Stimulated activated CD8-positive, alpha-beta memory T cell treated with anti-CD3 and anti-CD28 coated beads, Interleukin-4, amount 100 ng/mL, for 1 hour (primary cell): ENCODE results near the gene SMIM3.

Experiments used
- DNase-seq, 2 donors: peaks; one replicate each; pipeline ENCODE4 v3.0.0-alpha.2; 2020; ENCODE audit warnings: low read depth in 2 of 2, low spot score in 1 of 2

SMIM3 gene

DNA sequence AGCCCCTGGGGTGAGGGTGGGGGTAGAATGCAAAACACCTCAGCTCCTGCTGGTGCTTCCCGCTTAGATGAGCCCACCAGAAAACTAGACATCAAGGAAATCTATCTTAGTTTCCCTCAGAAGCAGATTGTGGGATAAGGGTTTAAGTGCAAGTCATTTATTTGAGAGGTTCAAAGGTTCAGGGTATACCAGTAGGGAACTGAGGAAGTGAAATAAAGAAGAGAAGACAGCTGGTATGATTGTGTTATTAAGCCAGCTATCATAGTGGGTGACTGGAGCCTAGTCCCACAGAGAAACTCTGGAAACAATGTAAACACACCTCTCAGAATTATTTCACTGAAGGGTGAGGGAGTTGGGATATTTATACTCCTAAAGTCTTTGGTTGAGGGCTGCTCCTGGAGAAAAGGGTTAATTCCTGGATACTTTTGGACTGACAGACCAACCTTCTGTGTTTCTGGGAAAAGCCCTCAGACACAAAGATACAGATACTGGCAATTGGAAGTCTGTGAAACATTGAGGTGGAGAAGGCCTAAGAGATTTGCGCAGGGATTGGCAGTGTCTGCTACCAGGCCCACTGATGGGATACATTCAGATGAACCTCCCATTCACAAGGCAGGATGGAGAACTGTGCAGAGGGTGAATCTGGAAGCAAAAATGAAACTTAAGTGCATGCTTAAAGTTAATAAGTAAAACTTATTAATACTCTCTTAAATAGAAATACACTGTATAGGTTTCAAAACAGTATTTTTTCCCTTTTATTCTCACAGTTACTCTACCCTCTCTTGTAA lies 13.4 kb upstream of the SMIM3 start:
- DNase-seq: no peak

DNA sequence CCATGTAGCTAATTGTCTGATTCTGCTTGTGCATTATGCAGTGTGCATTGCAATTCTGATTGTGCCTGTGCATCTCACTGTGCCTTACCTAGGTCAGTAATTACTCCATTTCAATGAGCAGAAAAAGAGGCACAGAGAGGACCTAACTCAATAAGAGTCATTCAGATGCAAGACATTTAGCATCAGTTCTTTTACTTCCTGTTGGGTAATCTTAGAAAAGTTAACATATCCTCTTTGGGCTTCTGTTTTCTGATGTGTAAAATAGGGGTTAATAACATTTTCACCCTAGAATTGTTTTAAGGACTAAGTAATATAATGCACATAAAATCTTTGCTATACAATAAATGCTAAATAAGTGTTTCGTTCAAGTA lies 12.8 kb upstream of the SMIM3 start:
- no peak for DNase-seq

DNA sequence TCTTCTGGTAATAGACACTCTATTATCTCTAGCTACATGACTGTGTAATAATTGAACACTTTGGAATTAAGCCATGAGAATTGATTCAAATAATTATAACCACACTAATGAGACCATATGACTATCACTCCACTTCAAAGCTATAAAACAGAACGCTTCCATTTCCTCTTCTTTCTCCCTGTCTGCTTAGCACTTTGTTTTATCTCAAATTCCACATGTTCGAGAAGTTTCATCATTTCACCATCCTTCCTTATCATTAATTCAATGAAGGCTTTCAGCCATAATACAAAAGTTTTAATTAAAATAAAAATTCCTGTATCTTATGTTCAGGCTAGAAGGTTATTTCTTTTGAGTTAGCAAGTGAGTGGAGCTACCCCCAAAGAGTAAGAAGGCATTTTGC lies 12.3 kb upstream of the SMIM3 start:
- no peak for DNase-seq

DNA sequence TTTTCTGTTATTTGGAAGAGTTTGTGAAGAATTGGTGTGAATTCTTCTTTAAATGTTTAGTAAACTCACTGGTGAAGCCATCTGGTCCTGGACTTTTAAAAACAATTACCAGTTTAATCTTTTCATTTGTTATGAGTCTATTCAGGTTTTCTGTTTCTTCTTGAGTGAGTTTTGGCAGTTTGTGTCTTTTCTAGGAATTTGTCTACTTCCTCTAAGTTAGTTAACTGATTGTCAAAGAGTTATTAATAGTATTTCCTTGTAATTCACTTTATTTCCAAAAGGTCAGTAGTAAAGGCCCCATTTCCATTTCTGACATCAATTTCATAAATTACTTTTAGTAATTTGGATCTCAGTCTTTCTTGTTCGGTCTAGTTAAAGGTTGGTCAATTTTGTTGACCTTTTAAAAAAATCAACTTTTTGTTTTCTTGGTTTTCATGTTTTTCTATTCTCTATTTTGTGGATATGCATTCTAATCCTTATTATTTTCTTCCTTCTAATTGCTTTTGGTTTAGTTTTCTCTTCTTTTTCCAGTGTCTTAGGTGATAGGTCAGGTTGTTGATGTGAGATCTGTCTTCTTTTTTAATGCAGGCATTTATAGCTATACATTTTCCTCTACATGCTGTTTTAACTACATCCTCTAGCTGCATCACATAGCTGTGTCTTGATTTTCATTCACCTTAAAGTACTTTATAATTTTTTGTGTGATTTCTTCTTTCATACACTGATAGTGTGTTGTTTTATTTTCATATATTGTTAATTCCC lies 7.3 kb upstream of the SMIM3 start:
- DNase-seq: no peak

DNA sequence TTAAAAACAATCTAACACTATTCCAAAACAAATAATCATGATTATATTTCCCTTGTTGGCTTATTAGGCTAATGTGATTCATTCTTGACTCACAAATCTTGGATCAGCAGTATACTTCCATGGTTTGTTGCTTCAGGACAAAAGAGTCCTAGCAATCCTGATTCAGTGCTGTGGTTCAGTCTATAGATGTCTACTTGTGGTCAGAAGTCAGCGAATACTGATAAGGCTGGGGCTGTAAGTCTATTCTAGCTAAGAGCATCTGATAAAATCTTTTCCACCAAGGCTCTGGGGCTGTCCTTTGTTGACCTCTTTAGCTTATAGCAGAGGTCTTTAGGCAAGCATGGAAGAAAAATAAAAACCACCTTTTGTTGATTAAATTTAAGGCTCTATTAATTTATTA lies 4.4 kb upstream of the SMIM3 start:
- no peak for DNase-seq

DNA sequence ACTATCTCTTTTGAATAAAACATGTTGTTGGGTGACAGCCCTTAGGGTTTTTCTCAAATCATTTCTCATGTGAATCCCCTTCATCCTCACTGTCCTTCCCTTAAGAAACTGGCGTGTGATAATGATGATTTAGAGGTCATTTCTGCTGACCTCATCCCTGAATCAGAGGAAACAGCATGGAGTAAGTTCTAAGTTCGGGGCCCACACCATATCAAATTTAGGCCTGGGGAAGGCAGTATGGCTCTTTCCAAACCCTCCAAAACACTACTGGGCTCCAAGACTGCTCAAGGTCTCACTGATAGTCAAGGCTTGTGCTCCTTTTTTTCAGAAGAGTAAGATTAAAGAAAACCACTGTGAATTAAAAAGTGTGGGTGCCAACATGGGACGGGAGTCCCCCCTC lies 872 bp upstream of the SMIM3 start:
- no peak for DNase-seq

DNA sequence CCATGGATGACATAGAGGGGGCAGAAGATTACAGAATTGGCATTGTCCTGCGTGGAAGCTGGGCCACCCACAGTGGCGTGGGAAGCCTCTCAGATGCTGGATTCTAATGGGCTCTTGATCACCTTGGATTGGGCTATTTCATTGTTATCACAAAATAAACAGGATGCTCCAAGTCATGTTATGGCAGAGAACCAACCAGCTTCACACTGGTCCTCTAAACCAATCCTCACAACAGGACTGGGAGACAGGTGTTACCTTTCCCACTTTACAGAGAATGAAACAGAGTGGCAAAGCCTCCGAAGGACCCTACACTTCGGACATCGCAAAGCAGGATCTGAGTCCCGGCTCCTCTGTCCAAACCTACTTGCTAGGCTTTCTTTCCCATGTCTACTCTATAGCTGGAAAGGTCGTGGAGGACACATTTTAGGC lies 455 bp upstream of the SMIM3 start:
- DNase-seq: no peak

DNA sequence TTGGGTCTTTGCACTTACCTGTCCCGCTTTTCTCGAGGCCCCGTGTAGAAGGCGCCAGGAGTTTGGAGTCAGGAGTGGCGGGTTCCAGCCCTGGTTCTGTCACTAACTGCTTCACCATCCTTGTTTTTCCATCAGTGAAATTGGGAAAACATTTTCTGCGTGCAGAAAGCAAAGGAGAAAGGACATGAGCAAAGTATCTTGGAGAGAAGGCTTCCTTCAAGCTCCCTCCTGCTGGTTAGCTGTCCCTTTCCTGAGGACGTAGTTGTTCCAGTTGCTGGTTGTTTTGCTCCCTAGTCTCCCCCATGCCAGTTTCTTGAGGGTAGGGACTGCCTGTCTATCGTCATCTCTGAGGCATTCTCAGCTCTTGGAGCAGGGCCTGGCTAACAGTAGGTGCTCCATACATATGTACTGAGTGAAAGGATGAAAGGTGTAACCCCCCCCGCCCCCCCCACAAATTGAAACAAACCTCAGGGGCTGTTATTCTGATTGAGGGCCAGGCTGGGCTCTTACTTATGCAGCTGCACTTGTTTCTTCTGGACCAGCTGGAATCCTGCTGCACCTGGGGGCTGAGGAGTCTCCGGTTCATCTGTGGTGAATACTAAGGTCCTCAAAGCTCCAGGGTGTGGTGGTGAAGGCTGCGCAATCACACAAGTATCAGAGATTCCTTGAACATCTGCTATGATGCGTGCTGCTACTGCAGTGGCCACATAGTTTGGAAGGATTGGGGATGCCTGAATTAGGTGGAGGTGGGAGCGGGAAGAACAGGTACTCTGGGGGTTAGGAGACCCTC lies 1.0 kb downstream of the SMIM3 start:
- no peak for DNase-seq

DNA sequence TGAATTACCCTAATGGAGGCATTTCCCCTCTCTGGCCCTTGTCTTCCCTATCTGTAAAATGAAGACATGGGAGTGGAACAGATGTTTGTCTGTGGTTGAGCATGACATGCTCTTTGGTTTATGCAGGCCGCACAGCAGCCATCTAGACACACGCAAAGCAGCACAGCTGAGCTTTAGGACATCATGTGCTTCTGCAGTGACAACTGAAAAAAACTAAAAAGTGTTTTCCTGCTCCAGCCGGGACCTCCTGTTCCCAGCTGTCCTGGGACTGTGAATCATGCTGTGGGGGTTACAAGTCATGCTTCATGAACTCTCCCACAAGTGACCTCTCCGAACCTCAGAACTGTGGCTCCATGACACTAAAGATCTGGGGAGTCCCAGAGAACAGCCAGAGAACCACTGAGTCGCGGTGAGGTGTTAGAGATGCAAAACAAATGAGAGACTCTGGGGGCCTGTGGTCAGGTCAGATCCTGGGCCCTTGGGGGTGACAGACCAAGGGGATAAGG lies 1.7 kb downstream of the SMIM3 start:
- DNase-seq: no peak

DNA sequence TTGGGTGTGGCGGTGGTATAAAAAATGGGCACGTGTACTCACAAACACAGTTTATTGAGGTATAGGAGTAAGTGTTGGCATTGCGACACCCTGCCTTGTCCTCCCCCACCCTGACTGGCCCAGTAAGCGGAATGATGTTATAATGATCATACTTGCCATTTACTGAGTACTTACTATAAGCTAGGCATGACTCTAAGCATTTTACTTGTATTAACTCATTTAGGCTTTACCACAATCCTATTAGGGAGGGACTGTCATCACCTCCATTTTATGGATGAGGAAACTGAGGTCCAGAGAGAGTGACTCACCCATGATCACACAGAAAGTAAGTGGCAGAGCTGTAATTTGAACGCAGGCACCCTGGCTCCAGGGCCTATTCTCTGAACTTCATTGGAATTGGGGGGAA lies 2.3 kb downstream of the SMIM3 start:
- DNase-seq: no peak

DNA sequence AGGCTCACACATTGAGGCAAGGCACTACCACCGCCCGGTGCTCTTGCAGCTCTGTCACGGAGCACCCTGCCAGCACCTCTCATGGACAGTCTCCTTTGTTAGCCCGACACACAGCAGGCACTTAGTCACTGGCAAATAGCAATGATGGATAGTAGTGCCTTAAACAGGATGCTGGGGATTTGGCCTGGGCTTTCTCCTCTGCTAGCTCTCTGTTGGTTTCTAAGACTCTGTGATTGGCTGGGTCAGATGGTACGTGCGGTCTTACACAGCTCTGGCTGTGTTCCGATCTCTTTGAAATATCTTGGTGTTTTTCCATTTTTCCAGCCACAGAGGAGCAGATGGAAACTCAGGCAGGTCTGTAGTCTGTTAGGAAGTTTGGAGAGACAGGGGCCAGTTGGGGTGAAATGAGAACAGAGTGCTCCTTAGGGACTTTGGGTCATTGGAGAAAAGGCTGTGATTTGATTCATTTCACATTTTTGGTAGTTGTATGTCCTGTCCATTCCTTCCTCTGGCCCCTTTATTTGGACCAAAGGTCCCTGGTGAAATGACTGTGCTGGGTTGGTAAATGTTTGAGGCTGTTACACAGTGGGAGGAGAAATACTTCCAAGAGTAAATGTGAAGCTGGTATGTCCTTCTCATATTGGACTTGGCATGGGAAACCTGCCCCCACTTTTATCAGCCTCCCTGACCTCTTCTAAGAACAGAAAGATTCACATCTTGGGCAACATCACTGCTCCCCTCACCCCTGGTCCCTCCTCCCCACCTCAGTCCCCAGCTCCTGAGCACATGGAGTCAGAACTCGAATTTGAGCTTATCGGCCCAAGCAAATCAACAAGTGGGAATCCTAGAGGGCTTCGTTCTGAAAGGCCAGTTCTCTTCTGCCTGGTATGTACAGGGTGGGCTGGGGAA lies 3.4 kb downstream of the SMIM3 start:
- DNase-seq: no peak

DNA sequence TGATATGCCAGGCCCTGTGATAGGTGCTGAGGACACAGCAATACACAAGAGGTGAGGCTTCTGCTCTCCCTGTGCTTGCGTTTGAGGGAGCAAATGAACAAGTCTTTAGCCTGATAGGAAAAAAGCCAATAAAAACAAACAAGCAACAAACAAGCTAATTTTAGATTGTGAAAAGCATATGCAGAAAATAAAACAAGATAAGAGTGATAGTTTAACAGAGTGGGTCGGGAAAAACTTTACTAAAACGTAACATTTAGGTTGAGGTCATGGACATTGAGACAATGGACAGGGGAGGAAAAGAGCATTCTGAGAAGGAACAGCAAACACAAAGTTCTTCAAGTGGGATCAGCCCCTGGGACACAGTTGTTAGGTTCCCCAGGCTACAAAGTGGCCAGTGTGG lies 4.3 kb downstream of the SMIM3 start:
- DNase-seq: no peak

DNA sequence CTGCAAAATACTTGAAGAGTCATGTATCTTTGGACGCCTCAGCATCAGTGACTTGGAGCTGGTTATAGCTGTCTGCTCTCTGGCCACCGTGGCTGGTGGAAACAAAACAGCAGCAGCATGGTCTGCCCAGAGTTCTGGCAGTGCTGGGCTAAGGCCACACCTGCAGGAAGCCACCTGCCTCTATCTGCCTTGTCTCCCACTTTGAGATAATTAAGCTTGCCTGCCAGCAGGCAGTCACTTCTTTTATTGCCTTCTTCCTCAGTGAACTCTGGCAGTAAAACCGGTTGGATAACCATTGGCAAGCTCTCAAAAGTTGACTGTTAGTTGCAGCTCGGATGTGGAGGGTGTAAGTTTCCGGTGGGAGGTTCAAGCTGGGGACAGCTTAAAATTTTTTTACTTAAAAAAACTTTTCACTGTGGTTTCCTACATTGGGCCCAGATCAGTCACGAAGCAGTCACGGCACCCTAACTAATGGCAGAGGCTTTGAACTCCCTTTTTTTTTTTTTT lies 4.9 kb downstream of the SMIM3 start:
- DNase-seq: peak; percentile 15 to 17

DNA sequence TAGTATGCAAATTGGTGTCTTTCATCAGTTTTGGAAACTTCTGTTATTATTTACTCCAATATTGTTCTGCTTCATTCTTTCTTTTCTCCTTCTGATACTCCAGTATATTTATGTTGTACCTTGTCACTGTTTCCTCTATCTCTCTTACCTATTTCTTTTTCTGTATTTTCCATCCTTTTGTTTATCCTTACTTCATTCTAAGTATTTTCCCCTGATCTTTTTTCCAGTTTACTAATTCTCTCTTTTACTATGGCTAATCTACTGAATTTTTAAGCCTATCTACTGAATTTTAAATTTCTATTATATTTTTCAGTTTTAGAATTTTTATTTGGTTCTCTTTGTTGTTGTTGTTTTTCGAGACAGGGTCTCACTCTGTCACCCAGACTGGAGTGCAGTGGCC lies 7.4 kb downstream of the SMIM3 start:
- no peak for DNase-seq

DNA sequence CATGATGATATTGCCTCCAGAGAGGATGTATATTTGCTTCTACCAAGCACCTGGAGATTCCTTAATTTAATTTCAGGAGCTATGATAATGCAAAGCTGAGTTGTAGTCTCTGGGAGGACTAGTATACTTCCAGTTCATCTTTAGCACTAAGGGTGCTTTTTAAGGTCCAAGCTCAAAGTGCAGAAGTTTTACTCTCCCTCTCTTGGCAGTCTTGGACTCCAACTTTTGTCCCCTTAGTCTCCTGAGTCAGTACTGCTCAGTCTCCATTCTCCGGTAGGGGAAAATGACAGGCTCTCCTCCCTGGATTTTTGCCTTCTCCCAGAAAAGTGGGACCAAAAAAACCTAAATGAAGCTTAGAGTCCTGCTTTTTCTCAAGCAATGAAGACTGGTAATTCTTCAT lies 8.3 kb downstream of the SMIM3 start:
- no peak for DNase-seq

DNA sequence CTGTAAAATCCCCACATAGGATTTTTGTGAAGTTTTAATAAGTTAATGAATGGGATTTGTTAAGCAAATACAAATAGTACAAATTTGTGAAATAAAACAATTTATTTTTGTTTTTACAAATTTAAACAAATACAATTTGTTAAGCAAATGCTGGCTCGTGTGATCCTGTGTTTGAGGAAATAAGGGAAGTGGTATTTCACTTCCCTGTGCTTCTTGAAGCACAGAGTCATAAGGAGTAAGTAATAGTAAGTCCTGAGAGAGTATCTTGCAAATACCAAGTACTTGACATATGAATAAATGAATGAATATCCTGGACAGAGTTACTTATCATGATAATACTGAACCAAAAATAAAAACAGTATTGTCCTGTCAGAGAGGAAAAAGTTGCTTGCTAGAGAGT lies 9.1 kb downstream of the SMIM3 start:
- no peak for DNase-seq

DNA sequence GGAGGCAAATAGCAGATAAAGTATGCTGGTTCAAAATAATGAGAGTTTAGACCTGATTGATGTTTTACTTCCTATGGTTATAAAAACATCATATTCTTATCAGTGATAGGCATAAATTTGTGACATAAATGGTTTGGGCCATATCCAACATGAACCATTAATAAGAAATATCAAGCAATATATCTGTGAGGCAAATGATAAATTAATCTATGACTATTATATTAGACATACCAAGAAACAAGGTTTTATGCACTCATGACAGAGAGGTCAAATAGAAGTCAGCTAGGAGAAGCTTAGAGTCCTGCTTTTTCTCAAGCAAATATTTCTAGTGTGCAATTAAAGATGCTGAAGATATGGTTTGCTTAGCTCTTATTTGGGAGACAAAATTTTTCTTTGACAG lies 10.4 kb downstream of the SMIM3 start:
- no peak for DNase-seq

DNA sequence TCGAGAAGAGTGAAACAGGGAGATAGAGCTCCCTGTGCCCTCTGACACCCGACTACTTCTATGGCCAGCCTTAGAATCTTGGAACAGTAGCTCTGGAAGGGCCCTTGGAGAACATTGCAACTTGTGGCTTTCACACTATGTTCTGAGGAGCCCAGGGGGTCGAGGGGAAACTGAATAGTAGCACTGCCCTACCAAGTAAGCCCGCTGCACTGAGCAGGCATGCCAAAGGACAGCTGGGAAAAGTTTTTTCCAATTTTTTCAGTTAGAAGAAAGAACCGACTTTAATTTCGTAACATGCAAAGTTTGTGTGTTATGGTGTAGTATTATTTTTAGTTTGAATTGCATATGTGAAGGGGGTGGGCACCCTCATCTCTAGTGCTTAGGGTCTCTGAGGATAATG lies 10.9 kb downstream of the SMIM3 start:
- DNase-seq: no peak

DNA sequence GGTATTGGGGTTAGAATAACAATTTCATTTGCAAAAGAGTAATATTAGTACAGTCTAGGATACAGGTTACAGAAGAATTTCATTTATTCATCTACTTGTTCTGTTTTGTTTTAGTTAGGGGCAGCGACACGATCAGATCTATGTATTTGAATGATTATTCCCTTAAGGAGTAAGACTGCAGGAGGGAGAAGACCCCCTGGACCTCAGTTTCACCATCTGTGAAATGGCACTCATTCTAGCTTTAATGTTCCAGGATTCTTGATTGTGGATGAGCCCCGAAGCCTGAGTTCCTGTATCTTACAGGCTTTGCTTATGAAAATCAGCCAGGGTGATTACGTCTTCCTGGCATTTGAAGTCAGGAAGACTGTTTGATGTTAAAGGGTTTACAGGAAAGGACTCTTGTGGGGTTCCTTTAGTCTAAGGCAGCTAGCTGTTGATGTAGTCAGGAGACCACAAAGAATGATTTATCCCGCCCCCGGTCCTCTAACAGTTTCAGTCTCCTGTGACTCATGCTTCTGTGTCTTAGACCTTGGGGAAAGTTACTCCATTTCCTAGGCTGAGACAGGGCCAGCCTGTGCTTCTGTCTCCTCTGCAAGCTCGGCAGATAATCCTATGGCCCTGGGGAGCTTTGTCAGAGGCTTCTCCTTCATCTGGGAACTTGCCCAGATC lies 11.5 kb downstream of the SMIM3 start:
- DNase-seq: peak in 1 of 2 donors; percentile 26

DNA sequence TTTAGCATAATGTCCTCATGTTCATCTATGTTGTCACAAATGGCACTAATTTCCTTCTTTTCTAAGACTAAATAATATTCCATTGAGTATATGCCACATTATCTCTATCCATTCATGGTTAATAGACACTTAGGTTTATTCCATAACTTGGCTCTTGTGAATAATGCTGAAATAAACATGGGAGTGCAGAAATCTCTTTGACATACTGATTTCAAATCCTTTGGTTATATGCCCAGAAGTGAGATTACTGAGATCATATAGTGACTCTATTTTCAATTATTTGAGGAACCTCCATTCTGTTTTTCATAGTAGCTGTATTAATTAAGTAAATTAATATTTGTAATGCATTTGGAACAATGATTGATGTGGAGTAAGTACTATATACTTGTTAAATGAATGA lies 13.0 kb downstream of the SMIM3 start:
- DNase-seq: no peak
